Panc1 (cell line): ENCODE results near the gene ALKBH7. TPM values are rescaled to one million over a fixed set of nuclear protein-coding genes. Genes with fewer than 3 reads are reported as not detected.

Experiments used
- ATAC-seq: fragments of 200-7000 bp; cut with Tn5 transposase; 2 replicates; pipeline ENCODE4 v1.9.1; 2020; ENCODE audit warnings: mild to moderate bottlenecking, moderate library complexity
- BruUV-seq: library from RNA; stranded (reverse); fragments of 400-500 nt; replicated peaks from 2 replicates; lab custom pipeline; 2021; lab: Mats Ljungman, UMichigan
- CTCF ChIA-PET: fragments of 300-600 bp; sonication (Branson Sonifier 250); formaldehyde crosslinking; loops from one replicate; lab custom pipeline; 2022; ENCODE audit warnings: antibody characterized with exemption; lab: Charles Lee
- POLR2A ChIA-PET: fragments of 300-600 bp; sonication (Branson Sonifier 250); formaldehyde crosslinking; loops from one replicate; lab custom pipeline; 2022; ENCODE audit warnings: antibody characterized with exemption; lab: Charles Lee
- DNase-seq: peaks from one replicate; pipeline ENCODE4 v3.0.0-alpha.2; 2010; ENCODE audit warnings: low read depth, low spot score
- H3K27ac ChIP-seq: 2 replicates; pipeline ENCODE4 v1.5.1; 2011; ENCODE audit warnings: mild to moderate bottlenecking, low read length, inconsistent platforms
- H3K27me3 ChIP-seq: fragments of 200-500 bp; sonication (Bioruptor generic); 2 replicates; pipeline ENCODE4 v1.6.0; 2014; ENCODE audit warnings: low read length, inconsistent platforms; ENCODE audit not compliant: control insufficient read depth, insufficient read depth
- H3K36me3 ChIP-seq: fragments of 200-500 bp; sonication (Bioruptor generic); 2 replicates; pipeline ENCODE4 v1.5.1; 2014; ENCODE audit warnings: inconsistent platforms, mild to moderate bottlenecking, low read length, moderate library complexity; ENCODE audit not compliant: control insufficient read depth, insufficient read depth
- H3K4me1 ChIP-seq: 2 replicates; pipeline ENCODE4 v1.5.1; 2011; ENCODE audit warnings: inconsistent platforms, mild to moderate bottlenecking, low read length, moderate library complexity; ENCODE audit not compliant: control insufficient read depth, insufficient read depth
- H3K4me3 ChIP-seq, 2 experiments: 2 replicates each; pipeline ENCODE4 v1.5.1; 2011 to 2012; ENCODE audit warnings: low read depth in 2 of 2, low read length in 2 of 2, mild to moderate bottlenecking in 2 of 2, inconsistent platforms in 1 of 2, moderate library complexity in 1 of 2
- H3K9me3 ChIP-seq: fragments of 200-500 bp; sonication (Bioruptor generic); 2 replicates; pipeline ENCODE4 v1.5.1; 2014; ENCODE audit warnings: low read depth, mild to moderate bottlenecking, inconsistent platforms, low read length, moderate library complexity; ENCODE audit not compliant: control insufficient read depth, insufficient read depth
- CTCF ChIP-seq: fragments of 450-650 bp; IDR thresholded peaks from 2 replicates; pipeline ENCODE4 v1.5.1; 2017; ENCODE audit warnings: mild to moderate bottlenecking
- POLR2AphosphoS5 ChIP-seq: IDR thresholded peaks from 2 replicates; pipeline ENCODE4 v1.6.1; 2012; ENCODE audit warnings: mild to moderate bottlenecking, low read depth, low read length, moderate library complexity
- SIN3A ChIP-seq: IDR thresholded peaks from 2 replicates; pipeline ENCODE4 v1.6.1; 2012; ENCODE audit warnings: low read depth, mild to moderate bottlenecking, low read length, moderate library complexity, borderline replicate concordance; ENCODE audit not compliant: insufficient read depth
- TCF7L2 ChIP-seq: IDR thresholded peaks from 2 replicates; pipeline ENCODE4 v1.6.1; 2011; ENCODE audit warnings: mild to moderate bottlenecking, low read depth, low read length, inconsistent platforms
- in situ Hi-C: cut with HindIII; loops from 2 replicates; pipeline ENCODE4 v1.10.0; 2016; ENCODE audit warnings: low sequenced_read_pairs, low pct_unique_long_range_greater_than_20kb
- intact Hi-C: fragments of 100-400 bp; cut with micrococcal nuclease; formaldehyde crosslinking; loops from one replicate; pipeline ENCODE4 v1.10.0; 2022; ENCODE audit not compliant: unreplicated experiment
- total RNA-seq: library from RNA; stranded (reverse); gene quantifications from one replicate; pipeline ENCODE4 v1.2.1, GENCODE V29; 2021; ENCODE audit not compliant: unreplicated experiment
- TF ChIP-seq, protein P1 (sequence below), 2 experiments: IDR thresholded peaks; 2 replicates each; pipeline ENCODE4 v1.6.1; 2011 to 2012; ENCODE audit warnings: low read depth in 2 of 2, control low read depth in 1 of 2, low read length in 1 of 2, mild to moderate bottlenecking in 1 of 2, moderate library complexity in 1 of 2; ENCODE audit not compliant: insufficient read depth in 1 of 2

The ALKBH7 gene
- total RNA-seq, 1 experiment from 2014 or later: 65.0 TPM

GRCh38 chr19:6412061-6412446, 39.5 kb downstream of the ALKBH7 start:
- Histone ChIP-seq H3K4me1 (no peaks in the 10 kb centered on the region), H3K4me3 (no peak overlapping the region), H3K27ac (no peak overlapping the region), H3K36me3 (no peaks in the 10 kb centered on the region; the same call in 1 of the 2 replicates), H3K9me3 (no peaks in the 10 kb centered on the region), H3K27me3 (no peaks in the 10 kb centered on the region)
- intact Hi-C loops: no loop called here
- TF ChIP-seq SIN3A: no peak
- no peak for TF ChIP-seq CTCF
- TF ChIP-seq, protein P1, sequence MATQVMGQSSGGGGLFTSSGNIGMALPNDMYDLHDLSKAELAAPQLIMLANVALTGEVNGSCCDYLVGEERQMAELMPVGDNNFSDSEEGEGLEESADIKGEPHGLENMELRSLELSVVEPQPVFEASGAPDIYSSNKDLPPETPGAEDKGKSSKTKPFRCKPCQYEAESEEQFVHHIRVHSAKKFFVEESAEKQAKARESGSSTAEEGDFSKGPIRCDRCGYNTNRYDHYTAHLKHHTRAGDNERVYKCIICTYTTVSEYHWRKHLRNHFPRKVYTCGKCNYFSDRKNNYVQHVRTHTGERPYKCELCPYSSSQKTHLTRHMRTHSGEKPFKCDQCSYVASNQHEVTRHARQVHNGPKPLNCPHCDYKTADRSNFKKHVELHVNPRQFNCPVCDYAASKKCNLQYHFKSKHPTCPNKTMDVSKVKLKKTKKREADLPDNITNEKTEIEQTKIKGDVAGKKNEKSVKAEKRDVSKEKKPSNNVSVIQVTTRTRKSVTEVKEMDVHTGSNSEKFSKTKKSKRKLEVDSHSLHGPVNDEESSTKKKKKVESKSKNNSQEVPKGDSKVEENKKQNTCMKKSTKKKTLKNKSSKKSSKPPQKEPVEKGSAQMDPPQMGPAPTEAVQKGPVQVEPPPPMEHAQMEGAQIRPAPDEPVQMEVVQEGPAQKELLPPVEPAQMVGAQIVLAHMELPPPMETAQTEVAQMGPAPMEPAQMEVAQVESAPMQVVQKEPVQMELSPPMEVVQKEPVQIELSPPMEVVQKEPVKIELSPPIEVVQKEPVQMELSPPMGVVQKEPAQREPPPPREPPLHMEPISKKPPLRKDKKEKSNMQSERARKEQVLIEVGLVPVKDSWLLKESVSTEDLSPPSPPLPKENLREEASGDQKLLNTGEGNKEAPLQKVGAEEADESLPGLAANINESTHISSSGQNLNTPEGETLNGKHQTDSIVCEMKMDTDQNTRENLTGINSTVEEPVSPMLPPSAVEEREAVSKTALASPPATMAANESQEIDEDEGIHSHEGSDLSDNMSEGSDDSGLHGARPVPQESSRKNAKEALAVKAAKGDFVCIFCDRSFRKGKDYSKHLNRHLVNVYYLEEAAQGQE (IDR thresholded peaks at IDR 0.05; ENCODE audit: insufficient read depth in 1 of 2, low read depth in 2 of 2, low read length in 1 of 2): no peak
- no peak for TF ChIP-seq POLR2AphosphoS5
- no peak for TF ChIP-seq TCF7L2
- ATAC-seq (peak; percentile 57), DNase-seq (no peak)
- POLR2A ChIA-PET: no interaction called here
- CTCF ChIA-PET: no interaction called here
- in situ Hi-C loops: no loop called here
- BruUV-seq: no TSS peak

GRCh38 chr19:6412447-6413091, 40.0 kb downstream of the ALKBH7 start:
- Histone ChIP-seq H3K9me3 (no peaks in the 10 kb centered on the region), H3K27me3 (no peaks in the 10 kb centered on the region), H3K4me3 (no peak overlapping the region), H3K27ac (no peak overlapping the region), H3K36me3 (no peaks in the 10 kb centered on the region; the same call in 1 of the 2 replicates), H3K4me1 (no peaks in the 10 kb centered on the region)
- in situ Hi-C loops: no loop called here
- BruUV-seq: no TSS peak
- intact Hi-C loops: no loop called here
- TF ChIP-seq SIN3A (no peak), CTCF (peak; percentile 78), POLR2AphosphoS5 (no peak)
- TF ChIP-seq, protein P1 (IDR thresholded peaks at IDR 0.05; ENCODE audit: insufficient read depth in 1 of 2, low read depth in 2 of 2, low read length in 1 of 2): no peak
- DNase-seq (no peak), ATAC-seq (peak; percentile 77)
- ChIA-PET CTCF (interaction anchor here (0.6 kb wide), 1 partner anchor 38 kb away, joined by 7 read pairs; no protein-coding TSS in a partner anchor), POLR2A (no interaction called here)
